Trophoblast cell (in vitro differentiated cells and primary cell): ENCODE measurements around the gene RAPGEF1.

ENCODE experiments used
- DNase-seq, 2 donors: peaks; one replicate each; pipeline ENCODE4 v3.0.0-alpha.2; 2016
- H2AFZ ChIP-seq: 2 replicates; pipeline ENCODE4 v1.6.1; 2013; ENCODE audit warnings: low read length, moderate library complexity, mild to moderate bottlenecking; ENCODE audit not compliant: insufficient read depth, poor library complexity
- H2AK5ac ChIP-seq: 2 replicates; pipeline ENCODE4 v1.6.1; 2013; ENCODE audit warnings: mild to moderate bottlenecking, low read length
- H2BK120ac ChIP-seq: 2 replicates; pipeline ENCODE4 v1.6.1; 2013; ENCODE audit warnings: low read length, mild to moderate bottlenecking, moderate library complexity; ENCODE audit not compliant: insufficient read depth, poor library complexity
- H2BK12ac ChIP-seq: 2 replicates; pipeline ENCODE4 v1.6.1; 2013; ENCODE audit warnings: mild to moderate bottlenecking, low read length, moderate library complexity
- H2BK5ac ChIP-seq: 2 replicates; pipeline ENCODE4 v1.6.1; 2013; ENCODE audit warnings: low read length, low read depth, moderate library complexity, mild to moderate bottlenecking; ENCODE audit not compliant: poor library complexity
- H3K14ac ChIP-seq: 2 replicates; pipeline ENCODE4 v1.6.1; 2013; ENCODE audit warnings: mild to moderate bottlenecking, low read length
- H3K18ac ChIP-seq: 2 replicates; pipeline ENCODE4 v1.6.1; 2013; ENCODE audit warnings: mild to moderate bottlenecking, low read length
- H3K23ac ChIP-seq: 2 replicates; pipeline ENCODE4 v1.6.1; 2013; ENCODE audit warnings: low read length
- H3K27ac ChIP-seq: 2 replicates; pipeline ENCODE4 v1.5.1; 2013; ENCODE audit warnings: low read depth, mild to moderate bottlenecking, inconsistent platforms, low read length, moderate library complexity
- H3K27me3 ChIP-seq: 2 replicates; pipeline ENCODE4 v1.6.1; 2013; ENCODE audit warnings: inconsistent platforms, mild to moderate bottlenecking, low read length, moderate library complexity; ENCODE audit not compliant: insufficient read depth
- H3K36me3 ChIP-seq, 2 experiments: 1 replicate in 1 of 2; 2 replicates in 1 of 2; pipeline ENCODE4 v1.6.1; 2013; ENCODE audit warnings: low read length in 2 of 2, mild to moderate bottlenecking in 2 of 2, moderate library complexity in 1 of 2; ENCODE audit not compliant: insufficient read depth in 2 of 2, control insufficient read depth in 1 of 2
- H3K4ac ChIP-seq: 2 replicates; pipeline ENCODE4 v1.6.1; 2013; ENCODE audit warnings: low read depth, mild to moderate bottlenecking, low read length, moderate library complexity
- H3K4me1 ChIP-seq, 2 experiments: 1 replicate in 1 of 2; 2 replicates in 1 of 2; pipeline ENCODE4 v1.6.1; 2013; ENCODE audit warnings: low read length in 2 of 2, mild to moderate bottlenecking in 2 of 2, moderate library complexity in 1 of 2; ENCODE audit not compliant: insufficient read depth in 2 of 2, control insufficient read depth in 1 of 2
- H3K4me2 ChIP-seq: 2 replicates; pipeline ENCODE4 v1.6.1; 2013; ENCODE audit warnings: inconsistent platforms, mild to moderate bottlenecking, low read length, moderate library complexity
- H3K4me3 ChIP-seq: 2 replicates; pipeline ENCODE4 v1.5.1; 2013; ENCODE audit warnings: mild to moderate bottlenecking, low read depth, low read length, inconsistent platforms
- H3K79me1 ChIP-seq: one replicate; pipeline ENCODE4 v1.6.1; 2013; ENCODE audit warnings: low read length
- H3K79me2 ChIP-seq: 2 replicates; pipeline ENCODE4 v1.6.1; 2013; ENCODE audit warnings: low read length, mild to moderate bottlenecking; ENCODE audit not compliant: control insufficient read depth, insufficient read depth, poor library complexity
- H3K9ac ChIP-seq: 2 replicates; pipeline ENCODE4 v1.6.1; 2013; ENCODE audit warnings: mild to moderate bottlenecking, low read length
- H3K9me3 ChIP-seq: 2 replicates; pipeline ENCODE4 v1.6.1; 2013; ENCODE audit warnings: low read depth, mild to moderate bottlenecking, control low read depth, inconsistent platforms, low read length; ENCODE audit not compliant: insufficient read depth
- H4K12ac ChIP-seq: 2 replicates; pipeline ENCODE4 v1.6.1; 2013; ENCODE audit warnings: low read depth, mild to moderate bottlenecking, low read length, moderate library complexity
- H4K8ac ChIP-seq: 2 replicates; pipeline ENCODE4 v1.6.1; 2013; ENCODE audit warnings: low read depth, mild to moderate bottlenecking, low read length, moderate library complexity
- H4K91ac ChIP-seq: one replicate; pipeline ENCODE4 v1.6.1; 2013; ENCODE audit warnings: low read depth, mild to moderate bottlenecking, low read length, moderate library complexity
- WGBS: extraction: QIAGEN DNeasy Blood & Tissue Kit; methylation state at CpG from one replicate; pipeline ENCODE4 v1.1.7; 2013; ENCODE audit warnings: missing lambda C conversion rate; ENCODE audit not compliant: insufficient read length, insufficient coverage; ENCODE audit errors: extremely low coverage; 5-methylcytosine and 5-hydroxymethylcytosine counted together

Gene RAPGEF1

GRCh38 chr9:131610231-131610761 is 129.6 kb downstream of the RAPGEF1 start:
- Histone ChIP-seq H3K27me3 (no peaks in the 10 kb centered on the region), H3K14ac (no peak overlapping the region), H4K12ac (no peak overlapping the region), H2BK12ac (no peak overlapping the region), H3K27ac (no peak overlapping the region), H4K91ac (no peak overlapping the region), H3K79me2 (no peaks in the 10 kb centered on the region), H3K9ac (no peak overlapping the region), H3K23ac (no peak overlapping the region), H2AFZ (no peak overlapping the region), H3K79me1 (peaks cover 19% of the 10 kb centered on the region), H3K4ac (no peak overlapping the region), H4K8ac (no peak overlapping the region), H2BK5ac (no peak overlapping the region), H3K18ac (no peak overlapping the region), H3K4me2 (no peak overlapping the region), H2BK120ac (no peak overlapping the region), H3K4me3 (no peak overlapping the region), H3K9me3 (no peaks in the 10 kb centered on the region), H3K4me1 (peaks cover 18 to 22% of the 10 kb centered on the region in 2 experiments), H3K36me3 (peaks cover 37 to 45% of the 10 kb centered on the region in 2 experiments), H2AK5ac (no peak overlapping the region)
- no CpG with 5 or more reads among the region's 7 CpGs for WGBS
- no peak for DNase-seq

GRCh38 chr9:131609099-131609830 is 130.6 kb downstream of the RAPGEF1 start:
- H3K27ac ChIP-seq = peak overlapping the region; percentile 78
- no peak for DNase-seq
- no peak overlapping the region for H2AK5ac ChIP-seq
- H2BK120ac ChIP-seq = peak overlapping the region; percentile 54
- H3K14ac ChIP-seq = peak overlapping the region; percentile 7
- no peaks in the 10 kb centered on the region for H3K9me3 ChIP-seq
- H3K79me1 ChIP-seq = peaks cover 19% of the 10 kb centered on the region
- H3K4ac ChIP-seq = no peak overlapping the region
- no peaks in the 10 kb centered on the region for H3K79me2 ChIP-seq
- no peak overlapping the region for H3K4me3 ChIP-seq
- peak overlapping the region; percentile 9 for H2BK12ac ChIP-seq
- H4K91ac ChIP-seq = peak overlapping the region; percentile 47
- H3K18ac ChIP-seq = peak overlapping the region; percentile 13
- H3K9ac ChIP-seq = peak overlapping the region; percentile 11
- H4K8ac ChIP-seq = no peak overlapping the region
- H4K12ac ChIP-seq = no peak overlapping the region
- H2BK5ac ChIP-seq = peak overlapping the region; percentile 53
- no peak overlapping the region for H2AFZ ChIP-seq
- no peaks in the 10 kb centered on the region for H3K27me3 ChIP-seq
- peaks cover 18 to 22% of the 10 kb centered on the region in 2 experiments for H3K4me1 ChIP-seq
- no CpG with 5 or more reads among the region's 14 CpGs for WGBS
- H3K23ac ChIP-seq = no peak overlapping the region
- peaks cover 40 to 49% of the 10 kb centered on the region in 2 experiments for H3K36me3 ChIP-seq
- H3K4me2 ChIP-seq = peak overlapping the region; percentile 49

GRCh38 chr9:131608493-131609037 is 131.3 kb downstream of the RAPGEF1 start:
- H2BK120ac ChIP-seq = peak overlapping the region; percentile 54
- H3K4ac ChIP-seq = no peak overlapping the region
- H3K18ac ChIP-seq = peak overlapping the region; percentile 13
- H3K27me3 ChIP-seq = no peaks in the 10 kb centered on the region
- H3K23ac ChIP-seq = no peak overlapping the region
- no peak overlapping the region for H3K4me3 ChIP-seq
- peaks cover 19% of the 10 kb centered on the region for H3K79me1 ChIP-seq
- peak overlapping the region; percentile 47 for H4K91ac ChIP-seq
- H3K27ac ChIP-seq = peak overlapping the region; percentile 78
- no peak overlapping the region for H2AFZ ChIP-seq
- peaks cover 18 to 22% of the 10 kb centered on the region in 2 experiments for H3K4me1 ChIP-seq
- H3K36me3 ChIP-seq = peaks cover 42 to 52% of the 10 kb centered on the region in 2 experiments
- no peak overlapping the region for H4K12ac ChIP-seq
- no peak overlapping the region for H2AK5ac ChIP-seq
- H3K9me3 ChIP-seq = no peaks in the 10 kb centered on the region
- H3K14ac ChIP-seq = peak overlapping the region; percentile 27
- H4K8ac ChIP-seq = peak overlapping the region; percentile 56
- no peak overlapping the region for H3K9ac ChIP-seq
- no peaks in the 10 kb centered on the region for H3K79me2 ChIP-seq
- peak; percentile 78 to 83 for DNase-seq
- peak overlapping the region; percentile 50 for H2BK12ac ChIP-seq
- peak overlapping the region; percentile 49 for H3K4me2 ChIP-seq
- WGBS = no CpG with 5 or more reads among the region's 12 CpGs
- H2BK5ac ChIP-seq = peak overlapping the region; percentile 53

GRCh38 chr9:131607591-131607990 is 132.3 kb downstream of the RAPGEF1 start:
- Histone ChIP-seq H2BK5ac (peak overlapping the region; percentile 33), H3K79me1 (peaks cover 19% of the 10 kb centered on the region), H3K9me3 (no peaks in the 10 kb centered on the region), H2BK120ac (peak overlapping the region; percentile 75), H3K14ac (peak overlapping the region; percentile 69), H2AFZ (no peak overlapping the region), H4K8ac (peak overlapping the region; percentile 56), H3K4me2 (no peak overlapping the region), H3K79me2 (no peaks in the 10 kb centered on the region), H3K18ac (peak overlapping the region; percentile 69), H3K4me3 (no peak overlapping the region), H3K27ac (no peak overlapping the region), H3K36me3 (peaks cover 43 to 52% of the 10 kb centered on the region in 2 experiments), H3K9ac (no peak overlapping the region), H3K4me1 (peaks cover 16 to 18% of the 10 kb centered on the region in 2 experiments), H3K4ac (peak overlapping the region; percentile 48), H4K12ac (peak overlapping the region; percentile 5), H2BK12ac (peak overlapping the region; percentile 81), H3K27me3 (no peaks in the 10 kb centered on the region), H3K23ac (no peak overlapping the region), H4K91ac (peak overlapping the region; percentile 87), H2AK5ac (peak overlapping the region; percentile 53)
- DNase-seq = no peak
- WGBS = no CpG with 5 or more reads among the region's 8 CpGs
